ENCODE data around the gene S100A13. TPM values are rescaled to one million over a fixed set of nuclear protein-coding genes. Genes with fewer than 3 reads are reported as not detected.
"Not testable (repeated sequence)": the region's sequence is repeated elsewhere in the genome, so short reads cannot be mapped to it uniquely, and the experiment has no call there.

S100A13 gene
- total RNA-seq, 4 donors from 2014 or later: 44.4 to 63.3 (median 55.7) TPM

- intact Hi-C loops (cut with DNase I): no loop called here
- no peak overlapping the region for H3K27ac ChIP-seq
- TF ChIP-seq POLR2A (IDR thresholded peaks at IDR 0.05) (no peak), CTCF (IDR thresholded peaks at IDR 0.05) (no peak)
- no peak overlapping the region for H3K4me3 ChIP-seq
- H3K27me3 ChIP-seq: no peaks in the 10 kb centered on the region
- no peak for DNase-seq
- H3K9me3 ChIP-seq: no peaks in the 10 kb centered on the region
- H3K36me3 ChIP-seq: peaks cover 36 to 100% (median 65%) of the 10 kb centered on the region in 3 donors
- 80 to 84% methylated on average over 6 to 11 of the region's 11 CpGs for WGBS, 2 donors
- peaks cover 0 to 33% (median under 1%) of the 10 kb centered on the region in 3 donors for H3K4me1 ChIP-seq
Observed at GRCh38 chr1:153642161-153642560, 14.9 kb upstream of the S100A13 start.

- Histone ChIP-seq H3K27ac (no peak overlapping the region), H3K9me3 (no peaks in the 10 kb centered on the region), H3K27me3 (no peaks in the 10 kb centered on the region), H3K4me1 (peaks cover 3 to 41% (median 13%) of the 10 kb centered on the region in 3 donors), H3K4me3 (no peak overlapping the region), H3K36me3 (peaks cover 36 to 100% (median 63%) of the 10 kb centered on the region in 3 donors)
- WGBS, 2 donors: 61 to 66% methylated on average over 6 of the region's 6 CpGs
- no peak for DNase-seq
- intact Hi-C loops (cut with DNase I): no loop called here
- no peak for TF ChIP-seq CTCF (IDR thresholded peaks at IDR 0.05)
- TF ChIP-seq POLR2A (IDR thresholded peaks at IDR 0.05): no peak
Observed at GRCh38 chr1:153640861-153641260, 13.6 kb upstream of the S100A13 start.

GRCh38 chr1:153640213-153640612, 12.9 kb upstream of the S100A13 start:
- H3K36me3 ChIP-seq: peaks cover 29 to 98% (median 61%) of the 10 kb centered on the region in 3 donors
- H3K9me3 ChIP-seq; H3K27ac ChIP-seq; H3K4me3 ChIP-seq; H3K27me3 ChIP-seq; intact Hi-C loops (cut with DNase I); DNase-seq: not testable (repeated sequence)
- H3K4me1 ChIP-seq: peaks cover 9 to 47% (median 20%) of the 10 kb centered on the region in 3 donors
- 95% methylated on average over 5 of the region's 5 CpGs for WGBS, 2 donors

- Histone ChIP-seq H3K27ac (no peak overlapping the region), H3K27me3 (no peaks in the 10 kb centered on the region), H3K4me3 (no peak overlapping the region), H3K9me3 (no peaks in the 10 kb centered on the region), H3K36me3 (peaks cover 22 to 88% (median 61%) of the 10 kb centered on the region in 3 donors), H3K4me1 (peaks cover 13 to 54% (median 21%) of the 10 kb centered on the region in 3 donors)
- WGBS, 2 donors: 63 to 73% methylated on average over 3 of the region's 3 CpGs
- no peak for TF ChIP-seq CTCF (IDR thresholded peaks at IDR 0.05)
- TF ChIP-seq POLR2A (IDR thresholded peaks at IDR 0.05): no peak
- DNase-seq: no peak
- intact Hi-C loops (cut with DNase I): no loop called here
Observed at GRCh38 chr1:153639280-153639679, 12.0 kb upstream of the S100A13 start.

- Histone ChIP-seq H3K9me3 (no peaks in the 10 kb centered on the region), H3K27ac (no peak overlapping the region), H3K36me3 (peaks cover 22 to 78% (median 52%) of the 10 kb centered on the region in 3 donors), H3K4me3 (no peak overlapping the region), H3K4me1 (peaks cover 16 to 51% (median 25%) of the 10 kb centered on the region in 3 donors), H3K27me3 (no peaks in the 10 kb centered on the region)
- no peak for DNase-seq
- no peak for TF ChIP-seq CTCF (IDR thresholded peaks at IDR 0.05)
- TF ChIP-seq POLR2A (IDR thresholded peaks at IDR 0.05): no peak
- intact Hi-C loops (cut with DNase I): no loop called here
- WGBS, 2 donors: 65 to 86% methylated on average over 6 of the region's 6 CpGs
Observed at GRCh38 chr1:153638261-153638660, 11.0 kb upstream of the S100A13 start.

GRCh38 chr1:153636312-153636711, 9.0 kb upstream of the S100A13 start:
- intact Hi-C loops (cut with DNase I): no loop called here
- 83 to 91% methylated on average over 9 of the region's 9 CpGs for WGBS, 2 donors
- Histone ChIP-seq H3K27me3 (no peaks in the 10 kb centered on the region), H3K27ac (peak overlapping the region in 2 of 4 donors; percentile 15 to 99), H3K36me3 (peaks cover 22 to 59% (median 39%) of the 10 kb centered on the region in 3 donors), H3K9me3 (no peaks in the 10 kb centered on the region), H3K4me3 (no peak overlapping the region), H3K4me1 (peaks cover 19 to 59% (median 33%) of the 10 kb centered on the region in 3 donors)
- no peak for DNase-seq
- TF ChIP-seq CTCF (IDR thresholded peaks at IDR 0.05): no peak
- TF ChIP-seq POLR2A (IDR thresholded peaks at IDR 0.05): no peak

Data from esophagus squamous epithelium (tissue), 5 donors.